AG04450 (cell line): Measurements from ENCODE around the gene CDK4. TPM values are rescaled to one million over a fixed set of nuclear protein-coding genes. Genes with fewer than 3 reads are reported as not detected.

ENCODE experiments used
- CTCF ChIA-PET: fragments of 300-600, 350-600 bp; formaldehyde crosslinking; extraction: SDS; loops from one replicate; lab custom pipeline; 2022; ENCODE audit warnings: antibody characterized with exemption, inconsistent platforms; lab: Charles Lee
- POLR2A ChIA-PET: fragments of 350-600 bp; formaldehyde crosslinking; extraction: SDS; loops from one replicate; lab custom pipeline; 2021; ENCODE audit warnings: antibody characterized with exemption, inconsistent platforms; lab: Yijun Ruan, JAX
- DNase-seq: peaks from one replicate; pipeline ENCODE4 v3.0.0-alpha.2; 2011; ENCODE audit warnings: low read depth, low spot score
- H3K27ac ChIP-seq: one replicate; pipeline ENCODE4 v1.5.1; 2012; ENCODE audit warnings: low read depth, low read length, control low read depth
- H3K27me3 ChIP-seq: one replicate; pipeline ENCODE4 v1.6.0; 2012; ENCODE audit warnings: low read length; ENCODE audit not compliant: control insufficient read depth, insufficient read depth
- H3K4me3 ChIP-seq: 2 replicates; pipeline ENCODE4 v1.5.1; 2011; ENCODE audit warnings: mild to moderate bottlenecking, low read depth, low read length, control low read depth
- H3K9me3 ChIP-seq: 2 replicates; pipeline ENCODE4 v1.5.1; 2012; ENCODE audit warnings: low read length; ENCODE audit not compliant: control insufficient read depth, insufficient read depth
- polyA plus RNA-seq: library from polyadenylated mRNA; depleted of rRNA; stranded (reverse); fragments of >200 nt; gene quantifications from 2 replicates; pipeline ENCODE4 v1.2.3, GENCODE V29; 2011
- TF ChIP-seq, protein P1 (sequence below): IDR thresholded peaks from 2 replicates; pipeline ENCODE4 v1.5.1; 2011; ENCODE audit warnings: low read depth, low read length, control low read depth, inconsistent platforms

The CDK4 gene
- polyA plus RNA-seq, 1 experiment, result 251 TPM

DNA sequence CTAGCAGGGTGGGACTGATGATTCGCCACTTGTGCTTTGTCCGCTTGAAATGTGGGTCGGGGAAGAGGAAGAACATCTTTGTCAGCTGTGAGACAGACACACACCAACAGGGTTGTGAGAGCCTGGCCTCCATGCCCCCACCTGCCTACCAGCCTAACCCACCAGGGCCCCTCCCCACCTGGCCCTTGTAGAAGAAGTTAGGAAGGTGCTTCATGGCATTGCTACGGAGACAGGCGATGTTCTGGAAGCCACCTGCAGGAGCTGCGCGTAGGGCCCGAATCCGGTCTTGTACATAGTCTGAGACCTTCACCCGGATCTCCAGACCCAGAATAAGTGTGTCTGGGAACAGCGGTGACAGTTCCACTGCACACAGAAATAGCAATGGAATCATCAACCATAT is 17.5 kb upstream of the CDK4 start:
- ChIA-PET CTCF (no interaction called here), POLR2A (no interaction called here)
- no peaks in the 10 kb centered on the region; the same call in 1 of the 2 replicates for H3K9me3 ChIP-seq
- no peak overlapping the region for H3K4me3 ChIP-seq
- TF ChIP-seq, protein P1, sequence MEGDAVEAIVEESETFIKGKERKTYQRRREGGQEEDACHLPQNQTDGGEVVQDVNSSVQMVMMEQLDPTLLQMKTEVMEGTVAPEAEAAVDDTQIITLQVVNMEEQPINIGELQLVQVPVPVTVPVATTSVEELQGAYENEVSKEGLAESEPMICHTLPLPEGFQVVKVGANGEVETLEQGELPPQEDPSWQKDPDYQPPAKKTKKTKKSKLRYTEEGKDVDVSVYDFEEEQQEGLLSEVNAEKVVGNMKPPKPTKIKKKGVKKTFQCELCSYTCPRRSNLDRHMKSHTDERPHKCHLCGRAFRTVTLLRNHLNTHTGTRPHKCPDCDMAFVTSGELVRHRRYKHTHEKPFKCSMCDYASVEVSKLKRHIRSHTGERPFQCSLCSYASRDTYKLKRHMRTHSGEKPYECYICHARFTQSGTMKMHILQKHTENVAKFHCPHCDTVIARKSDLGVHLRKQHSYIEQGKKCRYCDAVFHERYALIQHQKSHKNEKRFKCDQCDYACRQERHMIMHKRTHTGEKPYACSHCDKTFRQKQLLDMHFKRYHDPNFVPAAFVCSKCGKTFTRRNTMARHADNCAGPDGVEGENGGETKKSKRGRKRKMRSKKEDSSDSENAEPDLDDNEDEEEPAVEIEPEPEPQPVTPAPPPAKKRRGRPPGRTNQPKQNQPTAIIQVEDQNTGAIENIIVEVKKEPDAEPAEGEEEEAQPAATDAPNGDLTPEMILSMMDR, result no peak
- H3K27me3 ChIP-seq, result peaks cover 24% of the 10 kb centered on the region
- no peak overlapping the region for H3K27ac ChIP-seq
- no peak for DNase-seq

DNA sequence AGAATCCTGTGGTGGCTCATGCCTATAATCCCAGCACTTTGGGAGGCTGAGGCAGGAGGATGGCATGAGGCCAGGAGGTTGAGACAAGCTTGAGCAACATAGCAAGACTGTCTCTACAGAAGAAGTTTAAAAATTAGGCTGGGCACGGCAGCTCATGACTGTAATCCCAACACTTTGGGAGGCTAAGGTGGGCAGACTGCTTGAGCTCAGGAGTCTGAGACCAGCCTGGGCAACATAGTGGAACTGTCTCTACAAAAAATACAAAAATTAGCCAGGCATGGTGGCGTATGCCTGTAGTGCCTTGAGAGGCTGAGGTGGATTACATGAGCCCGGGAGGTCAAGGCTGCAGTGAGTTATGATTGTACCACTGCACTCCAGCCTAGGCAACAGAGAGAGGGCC is 15.8 kb upstream of the CDK4 start:
- DNase-seq, result no peak
- CTCF ChIA-PET, result interaction anchor here (4.3 kb wide), 1 partner anchor 11 kb away, joined by 24 read pairs; no protein-coding TSS in a partner anchor
- POLR2A ChIA-PET, result no interaction called here
- Histone ChIP-seq H3K9me3 (no peaks in the 10 kb centered on the region; the same call in 1 of the 2 replicates), H3K27me3 (peaks cover 36% of the 10 kb centered on the region), H3K4me3 (no peak overlapping the region), H3K27ac (no peak overlapping the region)
- TF ChIP-seq, protein P1, result no peak

DNA sequence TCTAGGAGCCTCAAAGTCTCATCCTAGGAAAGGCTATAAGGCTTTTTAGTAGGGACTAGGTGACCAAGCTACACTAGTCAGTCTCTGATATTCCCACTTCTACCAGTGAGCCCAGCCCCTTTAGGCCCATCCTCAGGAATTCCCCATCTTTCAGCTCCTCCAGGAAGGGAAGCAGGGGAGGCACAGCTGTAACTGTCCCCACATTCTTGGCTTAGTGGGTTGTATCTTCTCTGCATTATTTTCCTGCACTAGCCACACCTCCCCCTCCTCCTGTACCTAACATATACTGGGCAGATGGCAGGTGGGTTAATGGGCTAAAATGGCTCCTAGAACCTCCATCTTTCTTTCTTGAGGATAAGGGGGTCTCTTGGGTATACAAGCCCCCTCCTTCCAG is 15.2 kb upstream of the CDK4 start:
- H3K9me3 ChIP-seq, result no peaks in the 10 kb centered on the region; the same call in 1 of the 2 replicates
- peaks cover 36% of the 10 kb centered on the region for H3K27me3 ChIP-seq
- TF ChIP-seq, protein P1, result no peak
- DNase-seq, result no peak
- ChIA-PET CTCF (interaction anchor here (4.3 kb wide), 1 partner anchor 11 kb away, joined by 24 read pairs; no protein-coding TSS in a partner anchor), POLR2A (interaction anchor here (0.5 to 1.2 kb wide), 2 partner anchors 10 to 174 kb away, joined by 3 read pairs; no protein-coding TSS in a partner anchor)
- no peak overlapping the region for H3K4me3 ChIP-seq
- no peak overlapping the region for H3K27ac ChIP-seq

DNA sequence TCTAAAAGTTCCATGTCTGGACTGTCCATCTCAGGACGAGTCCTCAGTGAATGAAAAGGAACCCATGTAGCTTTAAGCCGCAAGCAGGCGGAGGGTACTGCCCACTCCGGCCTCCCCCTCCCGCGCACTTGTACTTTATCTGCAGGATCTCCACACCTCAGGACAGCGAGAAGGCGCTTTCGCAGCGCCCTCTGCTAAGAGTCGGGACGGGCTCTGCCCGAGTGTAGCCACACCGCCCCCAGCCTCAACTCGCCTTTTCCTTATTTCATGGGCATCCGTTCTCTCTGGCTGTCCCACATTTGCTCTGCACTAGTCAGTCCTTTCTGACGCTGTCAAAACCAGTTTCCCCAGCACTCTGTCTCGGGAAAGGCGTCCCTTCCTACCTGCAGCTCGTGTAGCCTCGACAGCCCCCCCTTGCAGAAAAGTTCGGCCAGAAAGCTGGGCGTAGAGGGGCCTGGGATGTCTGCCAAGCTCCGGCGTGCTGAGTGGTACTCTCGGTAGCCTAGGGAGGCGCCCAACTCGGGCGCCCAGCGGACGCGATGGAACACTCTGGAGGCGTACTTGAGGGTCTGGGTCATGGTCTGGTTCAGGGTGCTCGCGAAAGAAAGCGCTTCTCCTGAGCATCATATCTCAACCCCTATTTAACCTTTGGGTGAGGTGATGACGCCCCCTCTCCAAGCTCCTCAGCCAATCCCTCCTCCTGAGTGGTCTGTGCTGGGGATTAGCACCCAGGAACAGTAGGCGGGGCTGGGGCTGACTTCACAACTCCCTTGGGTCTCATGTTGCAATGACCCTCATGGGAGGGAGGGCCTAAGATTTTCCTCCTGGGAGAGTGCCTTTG is 14.6 kb upstream of the CDK4 start, which contains the start of gene CYP27B1:
TSS of gene CYP27B1 (minus strand) at position 615 of the 841 bp plus-strand sequence. CDS start at position 578, 37 bp downstream.
- Histone ChIP-seq H3K27me3 (peaks cover 36% of the 10 kb centered on the region), H3K9me3 (no peaks in the 10 kb centered on the region; the same call in 1 of the 2 replicates), H3K4me3 (peak within 1 kb of the TSS; percentile 43), H3K27ac (no peak within 1 kb of the TSS)
- CTCF ChIA-PET, result interaction anchor here (1.3 to 4.3 kb wide), 2 partner anchors 10 to 16 kb away, joined by 6 to 24 read pairs; partner anchors contain the start of gene TSFM
- DNase-seq, result no peak
- POLR2A ChIA-PET, result interaction anchor here (0.5 to 1.2 kb wide), 2 partner anchors 10 to 174 kb away, joined by 3 read pairs; no protein-coding TSS in a partner anchor
- TF ChIP-seq, protein P1, result no peak
